Neural cell (in vitro differentiated cells): ENCODE results near the gene ZNF557. TPM values are rescaled to one million over a fixed set of nuclear protein-coding genes. Genes with fewer than 3 reads are reported as not detected.
"Not testable (repeated sequence)": the region's sequence is repeated elsewhere in the genome, so short reads cannot be mapped to it uniquely, and the experiment has no call there.

ENCODE experiments used
- H2AFZ ChIP-seq: fragments of 200-600, 300-800 bp; sonication (generic), shearing (Covaris generic); 2 replicates; pipeline ENCODE4 v1.6.0; 2014; ENCODE audit warnings: low read depth, mild to moderate bottlenecking, antibody characterized with exemption, low read length, moderate library complexity
- H3F3A ChIP-seq: fragments of 200-600 bp; shearing (Covaris generic); 2 replicates; pipeline ENCODE4 v1.6.1; 2016; ENCODE audit warnings: mild to moderate bottlenecking, moderate library complexity, mixed read lengths, antibody characterized with exemption, low read length; ENCODE audit not compliant: insufficient read depth, poor library complexity, severe bottlenecking
- H3K27ac ChIP-seq: fragments of 200-600, 300-800 bp; sonication (generic), shearing (Covaris generic); 2 replicates; pipeline ENCODE4 v1.5.1; 2014; ENCODE audit warnings: mild to moderate bottlenecking, low read length, moderate library complexity
- H3K27me3 ChIP-seq: fragments of 300-800, 200-600 bp; sonication (generic), shearing (Covaris generic); 2 replicates; pipeline ENCODE4 v1.6.0; 2014; ENCODE audit warnings: mild to moderate bottlenecking, low read depth, low read length, moderate library complexity; ENCODE audit not compliant: insufficient read depth
- H3K36me3 ChIP-seq: fragments of 300-800, 200-600 bp; sonication (generic), shearing (Covaris generic); 2 replicates; pipeline ENCODE4 v1.5.1; 2014; ENCODE audit warnings: mild to moderate bottlenecking, antibody characterized with exemption, low read length, moderate library complexity; ENCODE audit not compliant: insufficient read depth
- H3K4me2 ChIP-seq: fragments of 300-800, 200-600 bp; sonication (generic), shearing (Covaris generic); 2 replicates; pipeline ENCODE4 v1.6.0; 2014; ENCODE audit warnings: mild to moderate bottlenecking, low read length
- H3K4me3 ChIP-seq: fragments of 300-800, 200-600 bp; sonication (generic), shearing (Covaris generic); 2 replicates; pipeline ENCODE4 v1.5.1; 2014; ENCODE audit warnings: mild to moderate bottlenecking, low read length, moderate library complexity
- H3K79me2 ChIP-seq: fragments of 200-600 bp; shearing (Covaris generic); replicated peaks from 2 replicates; pipeline ENCODE4 v1.6.0; 2014; ENCODE audit warnings: mild to moderate bottlenecking, low read length, moderate library complexity; ENCODE audit not compliant: insufficient read depth
- H3K9ac ChIP-seq: fragments of 300-800, 200-600 bp; sonication (generic), shearing (Covaris generic); 2 replicates; pipeline ENCODE4 v1.6.1; 2016; ENCODE audit warnings: mild to moderate bottlenecking, low read length, mixed read lengths
- H3K9me2 ChIP-seq: fragments of 200-600 bp; shearing (Covaris generic); 2 replicates; pipeline ENCODE4 v1.6.1; 2016; ENCODE audit warnings: mild to moderate bottlenecking, low read length, mixed read lengths; ENCODE audit not compliant: insufficient read depth
- H3K9me3 ChIP-seq: fragments of 200-600, 300-800 bp; sonication (generic), shearing (Covaris generic); 2 replicates; pipeline ENCODE4 v1.6.1; 2016; ENCODE audit warnings: mild to moderate bottlenecking, mixed run types, low read length, moderate library complexity, mixed read lengths
- H4K20me1 ChIP-seq: fragments of 200-600 bp; shearing (Covaris generic); 2 replicates; pipeline ENCODE4 v1.6.1; 2016; ENCODE audit warnings: mild to moderate bottlenecking, mixed run types; ENCODE audit not compliant: insufficient read depth
- CTCF ChIP-seq: fragments of 450-650 bp; IDR thresholded peaks from 2 replicates; pipeline ENCODE4 v1.5.1; 2014; ENCODE audit warnings: antibody characterized with exemption, mild to moderate bottlenecking, moderate library complexity; ENCODE audit not compliant: poor library complexity, severe bottlenecking
- EP300 ChIP-seq: fragments of 450-650 bp; conservative IDR thresholded peaks from 2 replicates; pipeline ENCODE4 v1.6.1; 2014; ENCODE audit warnings: antibody characterized with exemption, mild to moderate bottlenecking, moderate library complexity; ENCODE audit not compliant: poor library complexity, severe bottlenecking
- EZH2 ChIP-seq: fragments of 200-600, 300-800 bp; shearing (Covaris generic), sonication (generic); IDR thresholded peaks from 2 replicates; pipeline ENCODE4 v1.6.1; 2014; ENCODE audit warnings: antibody characterized with exemption, low read length, borderline replicate concordance, mild to moderate bottlenecking; ENCODE audit not compliant: insufficient read depth, poor library complexity, severe bottlenecking
- MXI1 ChIP-seq: fragments of 450-650 bp; conservative IDR thresholded peaks from 2 replicates; pipeline ENCODE4 v1.6.1; 2014; ENCODE audit warnings: antibody characterized with exemption, mild to moderate bottlenecking; ENCODE audit not compliant: poor library complexity, severe bottlenecking
- POLR2AphosphoS5 ChIP-seq: IDR thresholded peaks from 2 replicates; pipeline ENCODE4 v1.6.1; 2012
- RAD21 ChIP-seq: fragments of 450-650 bp; conservative IDR thresholded peaks from 2 replicates; pipeline ENCODE4 v1.6.1; 2014; ENCODE audit warnings: antibody characterized with exemption, mild to moderate bottlenecking, moderate library complexity
- REST ChIP-seq: IDR thresholded peaks from 2 replicates; pipeline ENCODE4 v1.6.1; 2012; ENCODE audit warnings: borderline replicate concordance
- SMC3 ChIP-seq: fragments of 450-650 bp; conservative IDR thresholded peaks from 2 replicates; pipeline ENCODE4 v1.6.1; 2014; ENCODE audit warnings: antibody characterized with exemption, mild to moderate bottlenecking, moderate library complexity; ENCODE audit not compliant: poor library complexity
- TAF1 ChIP-seq: IDR thresholded peaks from 2 replicates; pipeline ENCODE4 v1.6.1; 2012; ENCODE audit warnings: low read depth
- polyA minus RNA-seq: library from RNA; depleted of rRNA, polyadenylated mRNA; stranded (reverse); fragments of >200 nt; gene quantifications from 2 replicates; pipeline ENCODE4 v1.2.3, GENCODE V29; 2014
- polyA plus RNA-seq: library from polyadenylated mRNA; depleted of rRNA; stranded (reverse); fragments of >200 nt; gene quantifications from 2 replicates; pipeline ENCODE4 v1.2.3, GENCODE V29; 2014

ZNF557 gene
- polyA plus RNA-seq, result 7.7 and 12.7 TPM in 2 replicates
- polyA minus RNA-seq, result 46.0 and 48.7 TPM in 2 replicates

GRCh38 chr19:7069042-7069903 is at the start of gene ZNF557:
TSS of gene ZNF557 (plus strand) at chr19:7069703. CDS start at chr19:7075075, 5,372 bp downstream.
- TF ChIP-seq SMC3 (no peak), EP300 (peak; percentile 52), TAF1 (peak; percentile 60), RAD21 (peak; percentile 25), EZH2 (no peak), REST (peak; percentile 29), POLR2AphosphoS5 (peak; percentile 83), MXI1 (peak; percentile 95), CTCF (no peak)
- no peaks in the 10 kb centered on the region for H4K20me1 ChIP-seq
- no peaks in the 10 kb centered on the region for H3K27me3 ChIP-seq
- peak within 1 kb of the TSS; percentile 73 for H2AFZ ChIP-seq
- H3K36me3 ChIP-seq, result no peaks in the 10 kb centered on the region
- H3K4me3 ChIP-seq, result peak within 1 kb of the TSS; percentile 98
- H3K79me2 ChIP-seq, result peaks cover 9% of the 10 kb centered on the region
- peak within 1 kb of the TSS; percentile 71 for H3K4me2 ChIP-seq
- no peaks in the 10 kb centered on the region for H3K9me3 ChIP-seq
- peak within 1 kb of the TSS; percentile 89 for H3K27ac ChIP-seq
- no peaks in the 10 kb centered on the region for H3K9me2 ChIP-seq
- H3K9ac ChIP-seq, result peak within 1 kb of the TSS; percentile 85
- no peaks in the 10 kb centered on the region for H3F3A ChIP-seq

GRCh38 chr19:7021331-7021730 is 48.2 kb upstream of the ZNF557 start, which contains the start of gene MBD3L2B:
TSS of gene MBD3L2B (minus strand) at chr19:7021431. CDS start at chr19:7021397, 34 bp downstream.
- not testable (repeated sequence) for H3K4me3 ChIP-seq

GRCh38 chr19:7028790-7029189 is 40.7 kb upstream of the ZNF557 start:
- H3K9ac ChIP-seq, H3K79me2 ChIP-seq, H3K36me3 ChIP-seq, H3K27me3 ChIP-seq, H3K9me2 ChIP-seq, H3K9me3 ChIP-seq, H3K4me3 ChIP-seq, H3F3A ChIP-seq, H4K20me1 ChIP-seq, H3K4me2 ChIP-seq, H3K27ac ChIP-seq, H2AFZ ChIP-seq: not testable (repeated sequence)

More at GRCh38 chr19:7021331-7021730, 48.2 kb upstream of the ZNF557 start, which contains the start of gene MBD3L2B:
- not testable (repeated sequence) for H3K9me3 ChIP-seq, H4K20me1 ChIP-seq, H3K4me2 ChIP-seq, H3K9me2 ChIP-seq, H3K27ac ChIP-seq, H3K79me2 ChIP-seq, H3K9ac ChIP-seq, H2AFZ ChIP-seq, H3F3A ChIP-seq, H3K27me3 ChIP-seq, H3K36me3 ChIP-seq

- not testable (repeated sequence) for H3K9me2 ChIP-seq, H3K36me3 ChIP-seq, H3F3A ChIP-seq, H3K9me3 ChIP-seq, H3K27ac ChIP-seq, H2AFZ ChIP-seq, H3K79me2 ChIP-seq, H3K4me3 ChIP-seq, H3K27me3 ChIP-seq, H3K9ac ChIP-seq, H3K4me2 ChIP-seq, H4K20me1 ChIP-seq
Measured at GRCh38 chr19:7030278-7030677, 39.2 kb upstream of the ZNF557 start, which contains the start of gene MBD3L5. TSS of gene MBD3L5 (plus strand) at chr19:7030578. CDS start at chr19:7030612, 34 bp downstream.

- not testable (repeated sequence) for H3K4me2 ChIP-seq, H3F3A ChIP-seq, H3K9me3 ChIP-seq, H3K9me2 ChIP-seq, H2AFZ ChIP-seq, H3K27me3 ChIP-seq, H3K4me3 ChIP-seq, H3K79me2 ChIP-seq, H3K36me3 ChIP-seq, H3K27ac ChIP-seq, H4K20me1 ChIP-seq, H3K9ac ChIP-seq
Measured at GRCh38 chr19:7040079-7040478, 29.4 kb upstream of the ZNF557 start, which contains the start of gene MBD3L4. TSS of gene MBD3L4 (minus strand) at chr19:7040179. CDS start at chr19:7040144, 35 bp downstream.
